Mammary epithelial cell (primary cell): ENCODE results near the gene TBL3.

Experiments used
- CTCF ChIP-seq, 2 donors: IDR thresholded peaks in 1 of 2; conservative IDR thresholded peaks in 1 of 2; 2 replicates each; pipeline ENCODE4 v1.5.1; 2011 to 2012; ENCODE audit warnings: inconsistent platforms in 2 of 2, low read length in 2 of 2, mild to moderate bottlenecking in 2 of 2, control low read depth in 1 of 2, low read depth in 1 of 2; ENCODE audit not compliant: insufficient read depth in 1 of 2; ENCODE audit errors: extremely low read depth in 1 of 2
- EZH2 ChIP-seq: IDR thresholded peaks from 2 replicates; pipeline ENCODE4 v1.6.1; 2012; ENCODE audit warnings: low read length, inconsistent platforms, borderline replicate concordance

GRCh38 chr16:1938910-1939309 is 32.9 kb upstream of the TBL3 start:
- TF ChIP-seq EZH2, result no peak
- TF ChIP-seq CTCF (conservative IDR thresholded peaks at IDR 0.05 in 1 of 2, IDR thresholded peaks at IDR 0.05 in 1 of 2; ENCODE audit: extremely low read depth in 1 of 2, insufficient read depth in 1 of 2, low read depth in 1 of 2, low read length in 2 of 2), result no peak
